GM10266 (cell line): Measurements from ENCODE around the gene SLC30A5.

Source experiments
- DNase-seq: peaks from one replicate; pipeline ENCODE4 v3.0.0; 2012; ENCODE audit errors: extremely low spot score
- TF ChIP-seq, protein P1 (sequence below): IDR thresholded peaks from 2 replicates; pipeline ENCODE4 v1.5.1; 2012; ENCODE audit warnings: mild to moderate bottlenecking, low read depth; ENCODE audit not compliant: control insufficient read depth, insufficient read depth; ENCODE audit errors: missing control alignments

SLC30A5 gene

DNA sequence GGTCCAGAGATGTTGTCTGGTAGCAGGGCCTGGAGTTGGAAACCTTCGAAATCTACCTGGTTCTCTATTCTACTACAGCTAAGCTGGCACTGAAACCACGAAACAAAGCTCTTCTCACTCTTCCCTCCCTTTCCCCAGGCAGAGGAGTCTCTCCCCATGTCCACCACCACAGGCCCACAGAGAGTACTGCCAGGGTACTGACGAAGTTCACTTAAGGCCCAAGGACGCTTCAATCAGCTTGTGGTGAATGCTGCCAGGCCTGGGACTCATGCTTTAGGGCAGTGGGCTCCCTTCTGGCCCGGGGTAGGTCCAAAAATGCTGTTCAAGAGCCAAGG is 55.8 kb downstream of the SLC30A5 start:
- DNase-seq, result no peak
- TF ChIP-seq, protein P1, sequence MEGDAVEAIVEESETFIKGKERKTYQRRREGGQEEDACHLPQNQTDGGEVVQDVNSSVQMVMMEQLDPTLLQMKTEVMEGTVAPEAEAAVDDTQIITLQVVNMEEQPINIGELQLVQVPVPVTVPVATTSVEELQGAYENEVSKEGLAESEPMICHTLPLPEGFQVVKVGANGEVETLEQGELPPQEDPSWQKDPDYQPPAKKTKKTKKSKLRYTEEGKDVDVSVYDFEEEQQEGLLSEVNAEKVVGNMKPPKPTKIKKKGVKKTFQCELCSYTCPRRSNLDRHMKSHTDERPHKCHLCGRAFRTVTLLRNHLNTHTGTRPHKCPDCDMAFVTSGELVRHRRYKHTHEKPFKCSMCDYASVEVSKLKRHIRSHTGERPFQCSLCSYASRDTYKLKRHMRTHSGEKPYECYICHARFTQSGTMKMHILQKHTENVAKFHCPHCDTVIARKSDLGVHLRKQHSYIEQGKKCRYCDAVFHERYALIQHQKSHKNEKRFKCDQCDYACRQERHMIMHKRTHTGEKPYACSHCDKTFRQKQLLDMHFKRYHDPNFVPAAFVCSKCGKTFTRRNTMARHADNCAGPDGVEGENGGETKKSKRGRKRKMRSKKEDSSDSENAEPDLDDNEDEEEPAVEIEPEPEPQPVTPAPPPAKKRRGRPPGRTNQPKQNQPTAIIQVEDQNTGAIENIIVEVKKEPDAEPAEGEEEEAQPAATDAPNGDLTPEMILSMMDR, result no peak

DNA sequence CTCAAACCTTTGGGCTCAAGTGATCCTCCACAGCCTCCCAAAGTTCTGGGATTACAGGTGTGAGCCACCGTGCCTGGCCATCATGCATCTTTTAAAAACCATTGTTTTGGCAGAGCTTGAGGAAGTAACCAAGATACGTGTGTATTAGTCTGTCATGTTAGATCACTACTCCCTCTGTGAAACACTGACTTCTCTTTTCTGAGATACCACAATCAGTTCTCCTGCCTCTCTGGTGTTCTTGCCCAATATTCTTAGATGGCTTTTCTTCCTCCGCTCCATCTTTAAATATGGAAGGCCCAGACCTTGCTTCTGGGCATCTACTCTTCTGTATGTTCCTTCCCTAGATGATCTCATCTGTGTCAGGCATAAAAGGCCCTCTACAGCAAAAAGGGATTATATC is 58.9 kb downstream of the SLC30A5 start:
- TF ChIP-seq, protein P1, result no peak
- DNase-seq, result no peak

DNA sequence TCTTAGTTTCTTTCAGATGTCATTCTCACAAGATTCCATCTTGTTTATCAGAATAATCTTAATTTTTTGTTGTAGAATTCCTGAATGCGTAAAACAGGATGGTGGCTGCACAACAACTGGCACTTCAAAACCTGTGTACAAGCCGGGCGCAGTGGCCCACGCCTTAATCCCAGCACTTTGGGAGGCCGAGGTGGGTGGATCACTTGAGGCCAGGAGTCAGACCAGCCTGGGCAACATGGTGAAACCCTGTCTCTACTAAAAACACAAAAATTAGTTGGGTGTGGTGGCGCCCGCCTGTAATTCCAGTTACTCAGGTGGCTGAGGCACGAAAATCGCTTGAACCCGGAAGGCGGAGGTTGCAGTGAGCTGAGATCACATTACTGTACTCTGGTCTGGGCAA is 62.6 kb downstream of the SLC30A5 start:
- TF ChIP-seq, protein P1, result no peak
- no peak for DNase-seq

DNA sequence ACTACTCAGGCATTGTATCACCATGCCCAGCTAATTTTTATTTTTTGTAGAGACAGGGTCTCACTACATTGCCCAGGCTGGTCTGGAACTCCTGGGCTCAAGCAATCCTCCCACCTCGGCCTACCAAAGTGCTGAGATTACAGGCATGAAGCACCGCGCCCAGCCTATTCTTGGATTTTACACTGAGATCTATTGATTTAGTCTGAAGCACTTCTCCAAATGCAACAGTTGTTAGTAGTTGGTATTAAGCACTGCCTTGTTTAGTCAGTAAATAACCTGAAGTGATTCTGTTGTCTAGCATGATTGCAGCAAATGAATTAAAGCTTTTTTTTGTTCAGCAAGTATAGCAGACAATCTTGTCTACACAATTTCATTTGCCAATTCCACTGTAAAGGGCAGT is 64.2 kb downstream of the SLC30A5 start:
- TF ChIP-seq, protein P1, result no peak

DNA sequence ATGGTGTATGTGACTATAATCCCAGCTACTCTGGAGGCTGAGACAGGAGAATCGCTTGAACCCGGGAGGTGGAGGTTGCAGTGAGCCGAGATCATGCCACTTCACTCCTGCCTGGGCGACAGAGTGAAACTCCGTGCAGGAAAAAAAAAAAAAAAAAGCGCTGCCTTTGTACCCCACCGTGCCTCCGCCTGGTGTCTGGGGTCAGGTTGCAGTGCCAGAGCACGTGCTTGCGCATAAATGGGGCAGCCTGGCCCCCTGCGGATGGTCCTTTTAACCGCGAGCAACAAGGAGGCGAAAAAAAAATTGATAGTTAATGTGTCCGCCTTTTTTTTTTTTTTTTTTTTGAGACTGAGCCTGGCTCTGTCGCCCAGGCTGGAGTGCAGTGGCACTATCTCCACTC is 66.8 kb downstream of the SLC30A5 start:
- DNase-seq, result no peak
- TF ChIP-seq, protein P1, result no peak

More for the DNA sequence above, 64.2 kb downstream of the SLC30A5 start:
- DNase-seq, result no peak

DNA sequence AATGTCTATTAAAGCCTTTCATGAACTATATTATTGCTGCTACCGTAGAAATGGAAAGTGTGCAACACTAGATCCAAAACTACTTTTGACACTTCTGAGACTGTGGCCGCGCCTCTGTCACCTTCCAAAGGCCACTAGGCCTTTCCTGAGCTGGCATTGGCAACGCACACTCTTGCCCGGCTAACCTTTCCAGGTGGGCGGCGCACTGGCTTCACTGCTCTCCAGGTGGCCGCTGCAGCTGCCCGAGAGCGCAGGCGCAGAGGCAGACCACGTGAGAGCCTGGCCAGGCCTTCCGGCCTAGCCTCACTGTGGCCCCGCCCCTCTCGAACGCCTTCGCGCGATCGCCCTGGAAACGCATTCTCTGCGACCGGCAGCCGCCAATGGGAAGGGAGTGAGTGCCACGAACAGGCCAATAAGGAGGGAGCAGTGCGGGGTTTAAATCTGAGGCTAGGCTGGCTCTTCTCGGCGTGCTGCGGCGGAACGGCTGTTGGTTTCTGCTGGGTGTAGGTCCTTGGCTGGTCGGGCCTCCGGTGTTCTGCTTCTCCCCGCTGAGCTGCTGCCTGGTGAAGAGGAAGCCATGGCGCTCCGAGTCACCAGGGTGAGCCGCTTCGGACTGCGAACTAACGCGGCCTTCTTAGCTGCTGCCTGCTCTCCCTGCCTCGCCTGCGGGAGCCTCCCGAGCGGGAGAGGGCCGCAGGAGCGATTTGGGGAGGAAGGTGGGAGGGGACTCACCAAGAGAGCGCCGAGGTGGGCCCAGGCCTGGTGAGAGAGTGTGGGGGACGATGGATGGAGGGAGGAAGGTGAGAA is 73.1 kb downstream of the SLC30A5 start, which contains the start of gene CCNB1:
CCNB1 (plus strand) TSS at position 465 of the 807 bp plus-strand sequence; CDS start at position 578, 113 bp downstream.
- TF ChIP-seq, protein P1, result no peak
- peak; percentile 96 for DNase-seq

DNA sequence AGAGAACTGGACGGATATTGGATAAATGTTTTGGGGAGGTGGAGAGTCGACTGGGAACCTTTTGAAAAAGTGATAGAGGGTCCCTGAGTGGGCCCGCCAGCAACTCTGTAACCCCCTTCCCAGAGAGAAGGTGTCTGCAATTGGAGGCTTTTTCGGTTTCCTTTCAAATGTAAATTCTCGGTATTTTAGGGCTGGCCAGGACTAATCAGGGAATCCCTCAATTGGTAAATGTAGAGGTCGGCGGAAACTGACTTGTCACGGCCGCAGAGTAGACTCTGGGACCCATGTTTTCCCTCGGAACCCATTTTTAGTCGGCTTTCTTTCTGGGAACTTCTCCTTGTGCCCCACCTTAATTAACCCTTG is 73.7 kb downstream of the SLC30A5 start:
- no peak for DNase-seq
- TF ChIP-seq, protein P1, result no peak
